Left ventricle myocardium inferior (tissue), 1 donor: ENCODE measurements around the gene CASKIN1. TPM values are rescaled to one million over a fixed set of nuclear protein-coding genes. Genes with fewer than 3 reads are reported as not detected.

Source experiments
- DNase-seq: peaks from one replicate; pipeline ENCODE4 v3.0.0-alpha.2; 2020
- H3K27ac ChIP-seq: fragments of 200-600 bp; replicated peaks from 2 replicates; pipeline ENCODE4 v1.8.0; 2021
- H3K27me3 ChIP-seq: fragments of 200-600 bp; 2 replicates; pipeline ENCODE4 v1.8.0; 2021; ENCODE audit warnings: low read depth
- H3K36me3 ChIP-seq: fragments of 200-600 bp; 2 replicates; pipeline ENCODE4 v1.8.0; 2021
- H3K4me1 ChIP-seq: fragments of 200-600 bp; 2 replicates; pipeline ENCODE4 v1.8.0; 2021
- H3K4me3 ChIP-seq: fragments of 200-600 bp; 2 replicates; pipeline ENCODE4 v1.8.0; 2021; ENCODE audit warnings: mild to moderate bottlenecking, moderate library complexity
- H3K9me3 ChIP-seq: fragments of 200-600 bp; replicated peaks from 2 replicates; pipeline ENCODE4 v1.8.0; 2021
- intact Hi-C: fragments of 100-400 bp; cut with micrococcal nuclease; formaldehyde crosslinking; loops from one replicate; pipeline ENCODE4 v1.11.0; 2022
- total RNA-seq: library from RNA; stranded (reverse); fragmentation: NEBNext Ultra II Directional; extraction: Animal tissue kit (Norgen Biotek cat#: 25700); gene quantifications from one replicate; pipeline ENCODE4 v1.2.1, GENCODE V29; 2021
- TF ChIP-seq, protein P1 (sequence below): fragments of 200-600 bp; IDR thresholded peaks from 2 replicates; pipeline ENCODE4 v1.8.0; 2021; ENCODE audit warnings: antibody characterized with exemption, mild to moderate bottlenecking, borderline replicate concordance
- donor health status: DM: no; HTN: yes; CAD: no; lungs with severe emphysema.

The CASKIN1 gene
- total RNA-seq, 1 donor from 2014 or later = 4.0 TPM

DNA sequence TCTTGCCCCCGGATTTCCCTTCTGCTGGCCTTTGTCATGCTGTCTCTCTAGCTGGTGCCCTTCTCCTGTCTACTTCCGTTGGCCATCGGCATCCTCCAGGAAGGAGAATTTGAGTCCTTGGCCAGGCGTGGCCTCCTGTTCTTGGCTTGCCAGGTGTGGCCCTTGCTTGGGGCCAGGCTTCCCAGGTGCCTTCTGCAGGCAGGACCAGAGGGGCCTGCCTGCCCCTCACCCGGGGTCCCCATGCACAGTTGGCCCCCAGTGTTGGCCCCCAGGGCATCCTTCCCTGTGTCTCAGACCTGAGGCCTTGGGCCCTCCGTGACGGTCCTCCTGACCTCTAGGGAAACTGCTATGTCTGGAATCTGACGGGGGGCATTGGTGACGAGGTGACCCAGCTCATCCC is 11.5 kb upstream of the CASKIN1 start:
- intact Hi-C loops = no loop called here
- no peak overlapping the region for H3K27ac ChIP-seq
- peaks cover 55% of the 10 kb centered on the region for H3K4me1 ChIP-seq
- H3K36me3 ChIP-seq = peaks cover 33% of the 10 kb centered on the region
- no peaks in the 10 kb centered on the region for H3K9me3 ChIP-seq
- DNase-seq = no peak
- no peak overlapping the region for H3K4me3 ChIP-seq
- TF ChIP-seq, protein P1, sequence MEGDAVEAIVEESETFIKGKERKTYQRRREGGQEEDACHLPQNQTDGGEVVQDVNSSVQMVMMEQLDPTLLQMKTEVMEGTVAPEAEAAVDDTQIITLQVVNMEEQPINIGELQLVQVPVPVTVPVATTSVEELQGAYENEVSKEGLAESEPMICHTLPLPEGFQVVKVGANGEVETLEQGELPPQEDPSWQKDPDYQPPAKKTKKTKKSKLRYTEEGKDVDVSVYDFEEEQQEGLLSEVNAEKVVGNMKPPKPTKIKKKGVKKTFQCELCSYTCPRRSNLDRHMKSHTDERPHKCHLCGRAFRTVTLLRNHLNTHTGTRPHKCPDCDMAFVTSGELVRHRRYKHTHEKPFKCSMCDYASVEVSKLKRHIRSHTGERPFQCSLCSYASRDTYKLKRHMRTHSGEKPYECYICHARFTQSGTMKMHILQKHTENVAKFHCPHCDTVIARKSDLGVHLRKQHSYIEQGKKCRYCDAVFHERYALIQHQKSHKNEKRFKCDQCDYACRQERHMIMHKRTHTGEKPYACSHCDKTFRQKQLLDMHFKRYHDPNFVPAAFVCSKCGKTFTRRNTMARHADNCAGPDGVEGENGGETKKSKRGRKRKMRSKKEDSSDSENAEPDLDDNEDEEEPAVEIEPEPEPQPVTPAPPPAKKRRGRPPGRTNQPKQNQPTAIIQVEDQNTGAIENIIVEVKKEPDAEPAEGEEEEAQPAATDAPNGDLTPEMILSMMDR = no peak
- no peaks in the 10 kb centered on the region for H3K27me3 ChIP-seq

DNA sequence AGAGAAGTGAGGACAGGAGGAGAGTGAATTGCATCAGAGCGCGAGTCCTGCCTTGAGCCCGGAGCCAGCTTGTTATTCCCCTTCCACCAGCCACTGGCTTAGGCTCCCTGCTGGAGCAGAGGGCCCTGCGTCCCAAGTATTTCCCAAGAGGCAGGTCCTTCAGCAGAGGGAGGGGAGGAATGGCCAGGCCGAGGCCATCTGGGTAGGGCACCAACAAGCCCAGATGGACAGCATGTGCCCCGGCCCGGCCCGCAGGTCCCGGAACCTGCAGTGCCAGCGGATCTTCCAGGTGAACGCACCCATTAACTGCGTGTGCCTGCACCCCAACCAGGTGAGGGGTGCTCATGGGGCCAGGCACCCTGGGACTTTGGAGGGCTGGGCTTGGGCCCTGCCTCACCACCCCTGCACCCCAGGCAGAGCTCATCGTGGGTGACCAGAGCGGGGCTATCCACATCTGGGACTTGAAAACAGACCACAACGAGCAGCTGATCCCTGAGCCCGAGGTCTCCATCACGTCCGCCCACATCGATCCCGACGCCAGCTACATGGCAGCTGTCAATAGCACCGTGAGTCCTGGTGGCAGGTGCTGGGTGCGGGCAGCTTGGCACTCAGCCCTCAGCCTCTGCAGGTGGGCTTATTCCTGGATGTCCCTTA is 10.5 kb upstream of the CASKIN1 start:
- intact Hi-C loops = no loop called here
- Histone ChIP-seq H3K9me3 (no peaks in the 10 kb centered on the region), H3K4me1 (peaks cover 46% of the 10 kb centered on the region), H3K27me3 (no peaks in the 10 kb centered on the region), H3K36me3 (peaks cover 33% of the 10 kb centered on the region), H3K4me3 (peak overlapping the region; percentile 86), H3K27ac (peak overlapping the region; percentile 100)
- TF ChIP-seq, protein P1 = no peak
- no peak for DNase-seq

DNA sequence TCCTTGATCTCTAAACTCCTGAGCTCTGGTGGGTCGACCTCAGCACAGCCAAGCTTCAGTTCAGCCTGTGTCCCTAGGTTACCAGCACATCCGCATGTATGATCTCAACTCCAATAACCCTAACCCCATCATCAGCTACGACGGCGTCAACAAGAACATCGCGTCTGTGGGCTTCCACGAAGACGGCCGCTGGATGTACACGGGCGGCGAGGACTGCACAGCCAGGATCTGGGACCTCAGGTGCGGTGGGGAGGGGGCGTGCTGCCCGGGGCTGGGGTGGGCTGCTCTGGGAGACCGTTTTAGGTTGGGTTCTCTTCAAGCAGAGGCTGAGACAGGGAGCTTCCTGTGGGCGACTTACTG is 10.0 kb upstream of the CASKIN1 start:
- DNase-seq = no peak
- Histone ChIP-seq H3K27ac (peak overlapping the region; percentile 100), H3K9me3 (no peaks in the 10 kb centered on the region), H3K36me3 (peaks cover 33% of the 10 kb centered on the region), H3K27me3 (no peaks in the 10 kb centered on the region), H3K4me1 (peaks cover 41% of the 10 kb centered on the region), H3K4me3 (peak overlapping the region; percentile 86)
- intact Hi-C loops = no loop called here
- TF ChIP-seq, protein P1 = no peak

DNA sequence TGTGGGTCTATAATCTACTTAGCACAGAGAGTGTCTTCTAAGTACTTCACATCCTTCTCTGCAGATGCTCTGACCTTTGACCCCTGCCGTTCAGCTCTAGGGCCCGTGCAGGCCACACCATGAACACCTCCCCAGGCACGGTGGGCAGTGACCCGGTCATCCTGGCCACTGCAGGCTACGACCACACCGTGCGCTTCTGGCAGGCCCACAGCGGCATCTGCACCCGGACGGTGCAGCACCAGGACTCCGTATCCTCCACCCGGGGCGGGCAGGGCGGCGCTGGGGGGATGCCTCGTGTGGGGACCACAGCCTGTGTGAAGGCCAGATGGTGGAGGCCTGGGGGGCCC is 9.5 kb upstream of the CASKIN1 start:
- H3K9me3 ChIP-seq = no peaks in the 10 kb centered on the region
- H3K4me3 ChIP-seq = peak overlapping the region; percentile 86
- TF ChIP-seq, protein P1 = no peak
- DNase-seq = no peak
- intact Hi-C loops = no loop called here
- peak overlapping the region; percentile 100 for H3K27ac ChIP-seq
- H3K36me3 ChIP-seq = peaks cover 33% of the 10 kb centered on the region
- H3K4me1 ChIP-seq = peaks cover 36% of the 10 kb centered on the region
- no peaks in the 10 kb centered on the region for H3K27me3 ChIP-seq

DNA sequence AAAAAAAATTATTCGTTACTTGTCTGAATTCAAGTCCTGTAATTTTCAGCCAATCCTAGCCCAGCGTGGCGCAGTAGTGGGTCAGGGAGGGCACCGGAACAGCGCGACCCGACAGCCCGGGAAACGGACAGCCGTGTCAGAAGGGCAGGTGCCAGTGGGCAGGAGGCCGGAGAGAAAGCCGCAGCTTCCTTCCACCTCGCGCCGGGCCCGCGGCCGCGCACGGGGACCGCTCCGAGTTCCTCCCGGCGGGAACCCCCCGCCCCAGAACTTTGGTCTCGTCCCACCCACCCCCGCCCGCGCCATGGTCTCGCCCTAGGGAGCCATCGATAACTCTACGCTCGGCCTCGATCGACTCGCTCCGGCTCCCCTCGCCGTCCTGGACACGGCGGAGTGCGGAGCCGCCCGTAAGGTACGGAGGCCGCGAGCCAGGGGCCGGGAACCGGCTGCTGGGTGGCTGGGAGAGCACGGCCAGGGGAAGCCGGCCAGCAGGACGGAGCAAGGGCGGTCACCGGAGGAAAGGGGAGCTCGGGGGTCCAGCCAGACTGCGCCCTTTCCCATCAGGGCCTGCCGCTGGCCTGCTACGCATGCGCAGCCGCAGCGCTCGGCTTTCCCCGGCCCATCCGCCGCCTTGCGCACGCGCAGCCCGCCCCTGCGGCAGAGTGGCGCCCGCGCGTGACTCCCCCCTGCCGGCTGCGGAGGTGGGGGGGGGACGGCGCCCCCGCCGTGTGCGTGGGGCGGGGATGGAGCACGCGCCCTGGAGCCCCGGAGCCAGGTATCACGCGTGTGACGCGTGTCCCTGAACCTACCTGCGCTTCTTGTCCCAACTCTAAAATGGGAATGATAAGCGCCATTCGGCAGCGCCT is 8.9 kb upstream of the CASKIN1 start, which contains the start of gene MLST8:
MLST8 (plus strand) TSS at position 351 of the 863 bp plus-strand sequence. CDS start 632 bp downstream, outside the sequence.
- H3K4me3 ChIP-seq = peak within 1 kb of the TSS; percentile 86
- peaks cover 33% of the 10 kb centered on the region for H3K36me3 ChIP-seq
- no peaks in the 10 kb centered on the region for H3K9me3 ChIP-seq
- TF ChIP-seq, protein P1 = peak; percentile 28
- peaks cover 31% of the 10 kb centered on the region for H3K4me1 ChIP-seq
- H3K27ac ChIP-seq = peak within 1 kb of the TSS; percentile 100
- DNase-seq = peak; percentile 88
- no peaks in the 10 kb centered on the region for H3K27me3 ChIP-seq
- intact Hi-C loops = no loop called here
